ENCODE measurements around the gene RBFA. TPM values are rescaled to one million over a fixed set of nuclear protein-coding genes. Genes with fewer than 3 reads are reported as not detected.

Gene RBFA
- total and polyA plus RNA-seq, 2 of the 13 experiments (the other 11 are each of a cell fraction or from before 2014, with no cell fraction given), result 29.7 to 42.4 TPM

GRCh38 chr18:80006724-80007123, 27.5 kb upstream of the RBFA start:
- in situ Hi-C loops (cut with HindIII; ENCODE audit: extremely low pct_ligation_motif_present, low pct_unique_long_range_greater_than_20kb), result no loop called here
- 70% methylated on average over 7 of the region's 7 CpGs for WGBS (ENCODE audit: low lambda C conversion rate)
- ATAC-seq (no peak), FAIRE-seq (no peak), DNase-seq (ENCODE audit: low spot score) (no peak)
- BruUV-seq (replicated peaks), result no TSS peak
- no peak overlapping the region for H3K27ac ChIP-seq (ENCODE audit: extremely low read length, insufficient read depth, low read length)
- no peaks in the 10 kb centered on the region for H3K79me2 ChIP-seq (ENCODE audit: insufficient read depth, low read length)
- no peak overlapping the region for H3K4me3 ChIP-seq (replicated peaks in 1 of 3; ENCODE audit: insufficient read depth in 1 of 3, low read depth in 2 of 3, low read length in 3 of 3)
- intact Hi-C loops (cut with micrococcal nuclease; ENCODE audit: unreplicated experiment), result no loop called here
- H3K27me3 ChIP-seq (ENCODE audit: control insufficient read depth in 1 of 2, insufficient read depth in 2 of 2, low read length in 2 of 2), result no peaks in the 10 kb centered on the region; a peak in 1 of 5 replicates
- no peaks in the 10 kb centered on the region for H3K9me3 ChIP-seq (ENCODE audit: low read length)
- no peak overlapping the region for H2AFZ ChIP-seq (ENCODE audit: low read length)
- H3K36me3 ChIP-seq (replicated peaks in 1 of 2; ENCODE audit: control insufficient read depth in 1 of 2, insufficient read depth in 2 of 2, low read length in 2 of 2), result no peaks in the 10 kb centered on the region
- H4K20me1 ChIP-seq (ENCODE audit: insufficient read depth, low read length), result no peaks in the 10 kb centered on the region
- peaks cover 21% of the 10 kb centered on the region for H3K4me1 ChIP-seq (ENCODE audit: insufficient read depth, low read length)
- ChIA-PET CTCF (ENCODE audit: low intra/inter-chr PET ratio, low total read pairs) (no interaction called here), POLR2A (no interaction called here)
- H3K4me2 ChIP-seq (ENCODE audit: low read depth, low read length), result no peak overlapping the region
- no peak overlapping the region for H3K9ac ChIP-seq (ENCODE audit: insufficient read depth, low read depth, low read length)
- TF ChIP-seq, protein P1, sequence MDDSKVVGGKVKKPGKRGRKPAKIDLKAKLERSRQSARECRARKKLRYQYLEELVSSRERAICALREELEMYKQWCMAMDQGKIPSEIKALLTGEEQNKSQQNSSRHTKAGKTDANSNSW (CRISPR knock-in tag; IDR thresholded peaks at IDR 0.05; ENCODE audit: borderline replicate concordance), result no peak
- no peak for TF ChIP-seq NR2F6 (IDR thresholded peaks at IDR 0.05)
- TF ChIP-seq NR2F6 (CRISPR knock-in tag; IDR thresholded peaks at IDR 0.05), result no peak
- TF ChIP-seq TCF7 (IDR thresholded peaks at IDR 0.05; ENCODE audit: low read depth), result no peak
- no peak for TF ChIP-seq CCDC6 (CRISPR knock-in tag; IDR thresholded peaks at IDR 0.05)
- TF ChIP-seq ZNF607 (CRISPR knock-in tag; IDR thresholded peaks at IDR 0.05; ENCODE audit: borderline replicate concordance), result no peak
- no peak for TF ChIP-seq ELF3 (CRISPR knock-in tag; IDR thresholded peaks at IDR 0.05)
- TF ChIP-seq, protein P2, sequence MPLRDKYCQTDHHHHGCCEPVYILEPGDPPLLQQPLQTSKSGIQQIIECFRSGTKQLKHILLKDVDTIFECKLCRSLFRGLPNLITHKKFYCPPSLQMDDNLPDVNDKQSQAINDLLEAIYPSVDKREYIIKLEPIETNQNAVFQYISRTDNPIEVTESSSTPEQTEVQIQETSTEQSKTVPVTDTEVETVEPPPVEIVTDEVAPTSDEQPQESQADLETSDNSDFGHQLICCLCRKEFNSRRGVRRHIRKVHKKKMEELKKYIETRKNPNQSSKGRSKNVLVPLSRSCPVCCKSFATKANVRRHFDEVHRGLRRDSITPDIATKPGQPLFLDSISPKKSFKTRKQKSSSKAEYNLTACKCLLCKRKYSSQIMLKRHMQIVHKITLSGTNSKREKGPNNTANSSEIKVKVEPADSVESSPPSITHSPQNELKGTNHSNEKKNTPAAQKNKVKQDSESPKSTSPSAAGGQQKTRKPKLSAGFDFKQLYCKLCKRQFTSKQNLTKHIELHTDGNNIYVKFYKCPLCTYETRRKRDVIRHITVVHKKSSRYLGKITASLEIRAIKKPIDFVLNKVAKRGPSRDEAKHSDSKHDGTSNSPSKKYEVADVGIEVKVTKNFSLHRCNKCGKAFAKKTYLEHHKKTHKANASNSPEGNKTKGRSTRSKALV (CRISPR knock-in tag; IDR thresholded peaks at IDR 0.05), result no peak
- TF ChIP-seq, protein P3, sequence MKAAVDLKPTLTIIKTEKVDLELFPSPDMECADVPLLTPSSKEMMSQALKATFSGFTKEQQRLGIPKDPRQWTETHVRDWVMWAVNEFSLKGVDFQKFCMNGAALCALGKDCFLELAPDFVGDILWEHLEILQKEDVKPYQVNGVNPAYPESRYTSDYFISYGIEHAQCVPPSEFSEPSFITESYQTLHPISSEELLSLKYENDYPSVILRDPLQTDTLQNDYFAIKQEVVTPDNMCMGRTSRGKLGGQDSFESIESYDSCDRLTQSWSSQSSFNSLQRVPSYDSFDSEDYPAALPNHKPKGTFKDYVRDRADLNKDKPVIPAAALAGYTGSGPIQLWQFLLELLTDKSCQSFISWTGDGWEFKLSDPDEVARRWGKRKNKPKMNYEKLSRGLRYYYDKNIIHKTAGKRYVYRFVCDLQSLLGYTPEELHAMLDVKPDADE (CRISPR knock-in tag; IDR thresholded peaks at IDR 0.05), result no peak
- TF ChIP-seq RFX1 (IDR thresholded peaks at IDR 0.05), result no peak
- TF ChIP-seq JUN (CRISPR knock-in tag; IDR thresholded peaks at IDR 0.05), result no peak
- TF ChIP-seq RFXANK (CRISPR knock-in tag; IDR thresholded peaks at IDR 0.05), result no peak
- TF ChIP-seq POGK (CRISPR knock-in tag; conservative IDR thresholded peaks at IDR 0.05), result no peak
- TF ChIP-seq ZMAT3 (CRISPR knock-in tag; conservative IDR thresholded peaks at IDR 0.05), result no peak
- TF ChIP-seq SP2 (CRISPR knock-in tag; IDR thresholded peaks at IDR 0.05), result no peak
- no peak for TF ChIP-seq ELF1 (CRISPR knock-in tag; IDR thresholded peaks at IDR 0.05)

Measured in HepG2 (cell line).